ENCODE data around the gene PRKG1. TPM values are rescaled to one million over a fixed set of nuclear protein-coding genes. Genes with fewer than 3 reads are reported as not detected.
"Not testable (repeated sequence)": the region's sequence is repeated elsewhere in the genome, so short reads cannot be mapped to it uniquely, and the experiment has no call there.

The PRKG1 gene
- total RNA-seq, 1 experiment from 2014 or later: 0.21 TPM

GRCh38 chr10:52239771-52240170 lies 1165.5 kb downstream of the PRKG1 start:
- H3K4me3 Mint-ChIP-seq (ENCODE audit: low read depth, unreplicated experiment): no peak overlapping the region
- intact Hi-C loops (cut with micrococcal nuclease; ENCODE audit: unreplicated experiment): no loop called here
- no peaks in the 10 kb centered on the region for H3K9me3 Mint-ChIP-seq (ENCODE audit: low read depth, unreplicated experiment)
- no peaks in the 10 kb centered on the region for H3K4me1 Mint-ChIP-seq (ENCODE audit: low read depth, unreplicated experiment)
- CTCF ChIA-PET: no interaction called here
- TF ChIP-seq, protein P1, sequence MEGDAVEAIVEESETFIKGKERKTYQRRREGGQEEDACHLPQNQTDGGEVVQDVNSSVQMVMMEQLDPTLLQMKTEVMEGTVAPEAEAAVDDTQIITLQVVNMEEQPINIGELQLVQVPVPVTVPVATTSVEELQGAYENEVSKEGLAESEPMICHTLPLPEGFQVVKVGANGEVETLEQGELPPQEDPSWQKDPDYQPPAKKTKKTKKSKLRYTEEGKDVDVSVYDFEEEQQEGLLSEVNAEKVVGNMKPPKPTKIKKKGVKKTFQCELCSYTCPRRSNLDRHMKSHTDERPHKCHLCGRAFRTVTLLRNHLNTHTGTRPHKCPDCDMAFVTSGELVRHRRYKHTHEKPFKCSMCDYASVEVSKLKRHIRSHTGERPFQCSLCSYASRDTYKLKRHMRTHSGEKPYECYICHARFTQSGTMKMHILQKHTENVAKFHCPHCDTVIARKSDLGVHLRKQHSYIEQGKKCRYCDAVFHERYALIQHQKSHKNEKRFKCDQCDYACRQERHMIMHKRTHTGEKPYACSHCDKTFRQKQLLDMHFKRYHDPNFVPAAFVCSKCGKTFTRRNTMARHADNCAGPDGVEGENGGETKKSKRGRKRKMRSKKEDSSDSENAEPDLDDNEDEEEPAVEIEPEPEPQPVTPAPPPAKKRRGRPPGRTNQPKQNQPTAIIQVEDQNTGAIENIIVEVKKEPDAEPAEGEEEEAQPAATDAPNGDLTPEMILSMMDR (IDR thresholded peaks at IDR 0.05; ENCODE audit: unreplicated experiment): no peak
- H3K27me3 Mint-ChIP-seq (ENCODE audit: unreplicated experiment): no peaks in the 10 kb centered on the region
- no TSS peak for BruUV-seq (replicated peaks)
- no peaks in the 10 kb centered on the region for H3K36me3 Mint-ChIP-seq (ENCODE audit: insufficient read depth, unreplicated experiment)
- no peak for DNase-seq
- H3K27ac Mint-ChIP-seq (ENCODE audit: unreplicated experiment): no peak overlapping the region

- Mint-ChIP-seq H3K27ac (ENCODE audit: unreplicated experiment) (no peak overlapping the region), H3K36me3 (ENCODE audit: insufficient read depth, unreplicated experiment) (no peaks in the 10 kb centered on the region), H3K4me1 (ENCODE audit: low read depth, unreplicated experiment) (no peaks in the 10 kb centered on the region), H3K4me3 (ENCODE audit: low read depth, unreplicated experiment) (no peak overlapping the region), H3K27me3 (ENCODE audit: unreplicated experiment) (no peaks in the 10 kb centered on the region), H3K9me3 (ENCODE audit: low read depth, unreplicated experiment) (no peaks in the 10 kb centered on the region)
- TF ChIP-seq, protein P1 (IDR thresholded peaks at IDR 0.05; ENCODE audit: unreplicated experiment): no peak
- no peak for DNase-seq
- intact Hi-C loops (cut with micrococcal nuclease; ENCODE audit: unreplicated experiment): no loop called here
- CTCF ChIA-PET: no interaction called here
- no TSS peak for BruUV-seq (replicated peaks)
Measured at GRCh38 chr10:52245547-52245946, 1171.3 kb downstream of the PRKG1 start.

GRCh38 chr10:52247929-52248328 lies 1173.6 kb downstream of the PRKG1 start:
- intact Hi-C loops (cut with micrococcal nuclease; ENCODE audit: unreplicated experiment); H3K36me3 Mint-ChIP-seq (ENCODE audit: insufficient read depth, unreplicated experiment); H3K27ac Mint-ChIP-seq (ENCODE audit: unreplicated experiment); H3K4me1 Mint-ChIP-seq (ENCODE audit: low read depth, unreplicated experiment); H3K27me3 Mint-ChIP-seq (ENCODE audit: unreplicated experiment); H3K9me3 Mint-ChIP-seq (ENCODE audit: low read depth, unreplicated experiment); H3K4me3 Mint-ChIP-seq (ENCODE audit: low read depth, unreplicated experiment); DNase-seq; CTCF ChIA-PET; BruUV-seq (replicated peaks): not testable (repeated sequence)

GRCh38 chr10:52248697-52249306 lies 1174.5 kb downstream of the PRKG1 start:
- H3K9me3 Mint-ChIP-seq (ENCODE audit: low read depth, unreplicated experiment): no peaks in the 10 kb centered on the region
- BruUV-seq (replicated peaks): no TSS peak
- intact Hi-C loops (cut with micrococcal nuclease; ENCODE audit: unreplicated experiment): no loop called here
- CTCF ChIA-PET: no interaction called here
- DNase-seq: no peak
- TF ChIP-seq, protein P1 (IDR thresholded peaks at IDR 0.05; ENCODE audit: unreplicated experiment): no peak
- H3K36me3 Mint-ChIP-seq (ENCODE audit: insufficient read depth, unreplicated experiment): no peaks in the 10 kb centered on the region
- H3K4me1 Mint-ChIP-seq (ENCODE audit: low read depth, unreplicated experiment): no peaks in the 10 kb centered on the region
- no peaks in the 10 kb centered on the region for H3K27me3 Mint-ChIP-seq (ENCODE audit: unreplicated experiment)
- no peak overlapping the region for H3K4me3 Mint-ChIP-seq (ENCODE audit: low read depth, unreplicated experiment)
- H3K27ac Mint-ChIP-seq (ENCODE audit: unreplicated experiment): no peak overlapping the region

DNA sequence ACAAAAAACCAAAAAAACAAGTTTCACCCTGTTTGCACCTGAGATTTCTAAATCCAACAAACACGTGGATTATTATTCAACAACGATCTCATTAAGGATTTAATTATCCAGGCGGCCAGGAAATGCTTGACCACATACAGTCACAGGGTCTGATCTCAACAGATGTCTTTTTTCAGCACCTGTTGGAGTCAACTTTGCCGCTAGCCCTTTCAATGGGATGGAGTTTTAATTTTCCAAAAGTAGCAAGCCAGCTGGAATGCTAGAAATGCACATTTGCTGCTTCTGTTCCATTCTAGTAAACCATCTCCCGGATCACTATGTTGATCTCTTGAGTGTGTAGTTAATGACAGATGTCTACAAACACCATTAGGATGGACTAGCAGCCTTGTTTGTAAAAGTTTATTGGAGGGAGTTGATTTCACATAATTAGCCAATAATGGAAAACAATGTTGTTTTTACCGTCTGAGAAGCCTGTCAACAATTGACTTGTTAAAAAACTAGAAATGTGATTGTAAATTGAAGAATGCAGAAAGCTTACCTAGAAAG lies 1175.6 kb downstream of the PRKG1 start:
- CTCF ChIA-PET: interaction anchor here (0.6 kb wide), 1 partner anchor 10 kb away, joined by 3 read pairs; no protein-coding TSS in a partner anchor

More for the DNA sequence above, 1175.6 kb downstream of the PRKG1 start:
- no peak for DNase-seq
- no TSS peak for BruUV-seq (replicated peaks)
- Mint-ChIP-seq H3K4me3 (ENCODE audit: low read depth, unreplicated experiment) (no peak overlapping the region), H3K36me3 (ENCODE audit: insufficient read depth, unreplicated experiment) (no peaks in the 10 kb centered on the region), H3K9me3 (ENCODE audit: low read depth, unreplicated experiment) (no peaks in the 10 kb centered on the region), H3K4me1 (ENCODE audit: low read depth, unreplicated experiment) (no peaks in the 10 kb centered on the region), H3K27me3 (ENCODE audit: unreplicated experiment) (no peaks in the 10 kb centered on the region), H3K27ac (ENCODE audit: unreplicated experiment) (no peak overlapping the region)
- TF ChIP-seq, protein P1 (IDR thresholded peaks at IDR 0.05; ENCODE audit: unreplicated experiment): no peak
- intact Hi-C loops (cut with micrococcal nuclease; ENCODE audit: unreplicated experiment): no loop called here
